AG04450 (cell line): Measurements from ENCODE around the gene VSTM4. TPM values are rescaled to one million over a fixed set of nuclear protein-coding genes. Genes with fewer than 3 reads are reported as not detected.

ENCODE experiments used
- CTCF ChIA-PET: fragments of 300-600, 350-600 bp; formaldehyde crosslinking; extraction: SDS; loops from one replicate; lab custom pipeline; 2022; ENCODE audit warnings: antibody characterized with exemption, inconsistent platforms; lab: Charles Lee
- POLR2A ChIA-PET: fragments of 350-600 bp; formaldehyde crosslinking; extraction: SDS; loops from one replicate; lab custom pipeline; 2021; ENCODE audit warnings: antibody characterized with exemption, inconsistent platforms; lab: Yijun Ruan, JAX
- DNase-seq: peaks from one replicate; pipeline ENCODE4 v3.0.0-alpha.2; 2011; ENCODE audit warnings: low read depth, low spot score
- H3K27ac ChIP-seq: one replicate; pipeline ENCODE4 v1.5.1; 2012; ENCODE audit warnings: low read depth, low read length, control low read depth
- H3K27me3 ChIP-seq: one replicate; pipeline ENCODE4 v1.6.0; 2012; ENCODE audit warnings: low read length; ENCODE audit not compliant: control insufficient read depth, insufficient read depth
- H3K4me3 ChIP-seq: 2 replicates; pipeline ENCODE4 v1.5.1; 2011; ENCODE audit warnings: mild to moderate bottlenecking, low read depth, low read length, control low read depth
- H3K9me3 ChIP-seq: 2 replicates; pipeline ENCODE4 v1.5.1; 2012; ENCODE audit warnings: low read length; ENCODE audit not compliant: control insufficient read depth, insufficient read depth
- polyA plus RNA-seq: library from polyadenylated mRNA; depleted of rRNA; stranded (reverse); fragments of >200 nt; gene quantifications from 2 replicates; pipeline ENCODE4 v1.2.3, GENCODE V29; 2011
- TF ChIP-seq, protein P1 (sequence below): IDR thresholded peaks from 2 replicates; pipeline ENCODE4 v1.5.1; 2011; ENCODE audit warnings: low read depth, low read length, control low read depth, inconsistent platforms

Gene VSTM4
- polyA plus RNA-seq, 1 experiment: 3.6 TPM

DNA sequence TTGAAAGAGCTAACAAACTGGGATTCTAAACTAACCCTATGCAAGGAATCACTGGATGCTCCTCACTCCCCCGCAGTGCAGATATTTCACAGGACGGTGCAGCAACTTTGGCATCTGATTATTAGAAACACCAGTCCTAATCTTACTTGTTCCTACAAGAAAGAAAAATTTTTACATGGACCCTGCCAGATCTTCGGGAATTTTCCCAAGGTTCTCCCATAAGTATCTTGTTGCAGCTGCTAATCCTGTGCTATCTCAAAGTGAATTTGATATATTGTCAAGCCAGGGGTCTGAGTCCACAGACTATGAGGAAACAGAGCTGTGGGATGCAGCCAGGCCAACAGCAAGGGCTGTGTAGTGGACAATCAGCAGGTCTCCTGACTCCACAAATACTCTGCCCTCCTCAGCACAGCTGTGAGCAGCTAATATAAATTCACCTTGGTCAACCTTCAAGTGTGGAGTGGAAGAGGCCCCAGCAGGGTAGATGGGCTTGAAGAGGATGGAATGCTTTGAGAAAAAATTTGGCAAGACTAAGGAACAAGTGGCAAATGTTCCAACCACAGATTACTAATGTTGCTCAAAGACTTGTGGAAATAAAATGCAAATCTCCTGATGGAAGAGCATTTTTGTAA lies 25.6 kb downstream of the VSTM4 start:
- TF ChIP-seq, protein P1, sequence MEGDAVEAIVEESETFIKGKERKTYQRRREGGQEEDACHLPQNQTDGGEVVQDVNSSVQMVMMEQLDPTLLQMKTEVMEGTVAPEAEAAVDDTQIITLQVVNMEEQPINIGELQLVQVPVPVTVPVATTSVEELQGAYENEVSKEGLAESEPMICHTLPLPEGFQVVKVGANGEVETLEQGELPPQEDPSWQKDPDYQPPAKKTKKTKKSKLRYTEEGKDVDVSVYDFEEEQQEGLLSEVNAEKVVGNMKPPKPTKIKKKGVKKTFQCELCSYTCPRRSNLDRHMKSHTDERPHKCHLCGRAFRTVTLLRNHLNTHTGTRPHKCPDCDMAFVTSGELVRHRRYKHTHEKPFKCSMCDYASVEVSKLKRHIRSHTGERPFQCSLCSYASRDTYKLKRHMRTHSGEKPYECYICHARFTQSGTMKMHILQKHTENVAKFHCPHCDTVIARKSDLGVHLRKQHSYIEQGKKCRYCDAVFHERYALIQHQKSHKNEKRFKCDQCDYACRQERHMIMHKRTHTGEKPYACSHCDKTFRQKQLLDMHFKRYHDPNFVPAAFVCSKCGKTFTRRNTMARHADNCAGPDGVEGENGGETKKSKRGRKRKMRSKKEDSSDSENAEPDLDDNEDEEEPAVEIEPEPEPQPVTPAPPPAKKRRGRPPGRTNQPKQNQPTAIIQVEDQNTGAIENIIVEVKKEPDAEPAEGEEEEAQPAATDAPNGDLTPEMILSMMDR: no peak
- Histone ChIP-seq H3K27ac (no peak overlapping the region), H3K9me3 (no peaks in the 10 kb centered on the region), H3K4me3 (no peak overlapping the region), H3K27me3 (no peaks in the 10 kb centered on the region)
- DNase-seq: no peak
- ChIA-PET CTCF (interaction anchor here (1.0 kb wide), 1 partner anchor 72 kb away, joined by 3 read pairs; no protein-coding TSS in a partner anchor), POLR2A (interaction anchor here (0.9 kb wide), 1 partner anchor 39 kb away, joined by 4 read pairs; no protein-coding TSS in a partner anchor)

DNA sequence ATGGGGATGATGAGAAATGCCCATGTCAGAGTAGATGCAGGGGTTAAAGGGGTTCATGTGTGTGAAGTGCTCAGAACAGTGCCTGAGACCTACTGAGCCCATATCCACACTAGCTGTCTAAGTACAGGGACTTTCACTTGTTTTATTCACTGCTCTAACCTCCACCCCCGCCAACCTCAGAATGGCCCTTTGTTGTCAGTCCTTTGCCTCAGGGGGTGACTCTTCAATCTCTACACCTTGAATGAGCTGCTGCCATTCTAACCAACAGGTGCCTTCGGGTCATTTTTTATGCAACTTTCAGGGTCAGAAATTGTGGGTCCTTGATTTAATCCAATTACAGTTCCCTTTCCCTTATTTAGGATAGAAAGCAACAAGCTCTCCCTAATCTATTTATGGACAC lies 26.2 kb downstream of the VSTM4 start:
- POLR2A ChIA-PET: interaction anchor here (0.9 kb wide), 1 partner anchor 39 kb away, joined by 4 read pairs; no protein-coding TSS in a partner anchor
- Histone ChIP-seq H3K27me3 (no peaks in the 10 kb centered on the region), H3K4me3 (no peak overlapping the region), H3K27ac (no peak overlapping the region), H3K9me3 (no peaks in the 10 kb centered on the region)
- TF ChIP-seq, protein P1: no peak
- CTCF ChIA-PET: interaction anchor here (1.0 kb wide), 1 partner anchor 72 kb away, joined by 3 read pairs; no protein-coding TSS in a partner anchor
- no peak for DNase-seq

DNA sequence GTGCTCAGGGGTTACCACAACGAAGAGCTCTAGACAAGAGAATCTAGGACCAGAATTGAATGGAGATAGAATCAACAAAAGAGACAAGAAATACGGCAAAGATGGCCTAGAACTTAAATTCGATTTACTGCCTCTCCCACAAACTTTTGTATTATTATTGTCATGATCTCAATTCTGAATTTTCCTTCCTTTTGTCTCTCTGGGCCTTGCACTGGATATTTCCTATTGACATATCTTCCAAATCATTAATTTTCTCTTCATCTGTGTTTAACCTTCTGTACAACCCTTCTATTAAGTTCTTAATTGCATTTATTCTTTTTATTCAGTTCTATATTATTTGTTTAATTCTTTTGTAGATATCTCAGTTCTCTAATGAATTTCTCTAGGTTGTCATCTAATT lies 28.4 kb downstream of the VSTM4 start:
- TF ChIP-seq, protein P1: no peak
- no peak overlapping the region for H3K4me3 ChIP-seq
- DNase-seq: no peak

DNA sequence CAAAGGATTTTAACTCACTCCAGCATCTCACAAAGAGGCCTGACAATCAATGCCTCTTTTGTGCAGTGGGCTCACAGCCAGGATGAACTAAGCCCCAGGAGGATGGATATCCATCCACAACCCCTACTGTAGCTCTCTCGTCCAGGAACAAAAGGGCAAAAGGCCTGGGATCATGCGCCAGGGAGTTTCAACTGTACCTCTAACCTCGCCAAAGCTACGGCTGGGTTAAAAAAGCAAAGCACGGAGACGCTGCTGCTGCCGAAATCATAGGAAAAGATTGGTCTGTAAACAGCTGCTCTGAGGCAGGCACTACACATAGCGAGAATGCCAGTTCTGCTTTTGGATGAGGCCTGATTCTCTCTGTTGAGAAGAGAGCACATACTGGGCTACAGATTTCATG lies 32.1 kb downstream of the VSTM4 start:
- H3K9me3 ChIP-seq: no peaks in the 10 kb centered on the region
- CTCF ChIA-PET: no interaction called here
- no peak for DNase-seq
- peaks cover 3% of the 10 kb centered on the region for H3K27me3 ChIP-seq
- H3K27ac ChIP-seq: no peak overlapping the region
- POLR2A ChIA-PET: no interaction called here
- TF ChIP-seq, protein P1: no peak
- no peak overlapping the region for H3K4me3 ChIP-seq

More for the DNA sequence above, 28.4 kb downstream of the VSTM4 start:
- ChIA-PET CTCF (no interaction called here), POLR2A (no interaction called here)
- Histone ChIP-seq H3K27me3 (no peaks in the 10 kb centered on the region), H3K27ac (no peak overlapping the region), H3K9me3 (no peaks in the 10 kb centered on the region)

DNA sequence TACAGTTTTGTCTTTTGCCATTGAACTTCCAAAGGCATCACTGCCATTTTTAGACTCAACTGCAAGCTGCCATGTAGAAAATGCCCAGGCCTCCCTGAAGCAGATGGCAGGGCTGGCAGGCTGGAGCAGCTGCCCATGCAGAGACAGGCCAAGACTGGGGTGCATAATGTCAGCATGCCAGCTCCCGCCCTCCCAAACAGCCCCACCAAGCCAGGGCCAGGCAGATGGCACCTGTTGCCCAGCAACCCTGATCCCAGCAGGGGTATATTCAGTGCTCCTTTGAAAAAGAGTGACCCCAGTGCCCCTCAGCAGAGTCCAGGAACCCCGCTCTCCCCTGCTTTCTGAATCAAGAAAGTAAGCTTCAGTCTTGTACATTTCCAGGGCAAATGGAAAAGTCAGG lies 32.6 kb downstream of the VSTM4 start:
- Histone ChIP-seq H3K27ac (no peak overlapping the region), H3K4me3 (no peak overlapping the region), H3K9me3 (no peaks in the 10 kb centered on the region), H3K27me3 (peaks cover 3% of the 10 kb centered on the region)
- ChIA-PET CTCF (interaction anchor here (0.6 kb wide), 1 partner anchor 54 kb away, joined by 3 read pairs; no protein-coding TSS in a partner anchor), POLR2A (no interaction called here)
- DNase-seq: no peak
- TF ChIP-seq, protein P1: no peak
